ENCODE results near the gene DAB2IP.

GRCh38 chr9:121822093-121823085 is 171.0 kb downstream of the DAB2IP start:
- TF ChIP-seq EZH2 (IDR thresholded peaks at IDR 0.05; ENCODE audit: borderline replicate concordance, low read depth, low read length, severe bottlenecking) (no peak), CTCF (IDR thresholded peaks at IDR 0.05; ENCODE audit: borderline replicate concordance, extremely low read depth, low read length, poor library complexity, severe bottlenecking) (no peak)

Data from DND-41 (cell line).